Stimulated activated CD4-positive, alpha-beta T cell treated with anti-CD3 and anti-CD28 coated beads, Interleukin-4, amount 100 ng/mL, for 4 hours (primary cell): ENCODE measurements around the gene BCAS3.
A peak's percentile ranks its signal among the peaks of the same experiment; 100 is the strongest.

Experiments
- DNase-seq, 2 experiments: peaks; one replicate each; pipeline ENCODE4 v3.0.0-alpha.2; 2020

BCAS3 gene

GRCh38 chr17:61378658-61379456 is 701.2 kb downstream of the BCAS3 start:
- no peak for DNase-seq

- no peak for DNase-seq
Observed at GRCh38 chr17:61379457-61380216, 702.0 kb downstream of the BCAS3 start.

- DNase-seq: no peak
Observed at GRCh38 chr17:61380217-61380835, 702.7 kb downstream of the BCAS3 start.

GRCh38 chr17:61380836-61381525 is 703.3 kb downstream of the BCAS3 start:
- no peak for DNase-seq

- DNase-seq: no peak
Observed at GRCh38 chr17:61381537-61381936, 703.9 kb downstream of the BCAS3 start.

- no peak for DNase-seq
Observed at GRCh38 chr17:61382796-61383688, 705.4 kb downstream of the BCAS3 start.

GRCh38 chr17:61383689-61384201 is 706.1 kb downstream of the BCAS3 start:
- DNase-seq: no peak

- no peak for DNase-seq
Observed at GRCh38 chr17:61384354-61384691, 706.7 kb downstream of the BCAS3 start.

- no peak for DNase-seq
Observed at GRCh38 chr17:61384692-61385576, 707.3 kb downstream of the BCAS3 start.

- no peak for DNase-seq
Observed at GRCh38 chr17:61385577-61386236, 708.1 kb downstream of the BCAS3 start.

- no peak for DNase-seq
Observed at GRCh38 chr17:61386251-61386650, 708.6 kb downstream of the BCAS3 start.

GRCh38 chr17:61387011-61387410 is 709.4 kb downstream of the BCAS3 start:
- no peak for DNase-seq

- no peak for DNase-seq
Observed at GRCh38 chr17:61387511-61388305, 710.1 kb downstream of the BCAS3 start.

GRCh38 chr17:61388561-61389356 is 711.1 kb downstream of the BCAS3 start:
- no peak for DNase-seq

GRCh38 chr17:61389670-61390478 is 712.2 kb downstream of the BCAS3 start:
- DNase-seq: peak in 1 of 2 experiments; percentile 56

GRCh38 chr17:61390479-61390791 is 712.8 kb downstream of the BCAS3 start:
- DNase-seq: no peak

GRCh38 chr17:61391595-61392291 is 714.1 kb downstream of the BCAS3 start:
- no peak for DNase-seq
